GM21528 (cell line): Measurements from ENCODE around the gene CFAP97D2.
A peak's percentile ranks its signal among the peaks of the same experiment; 100 is the strongest.
"Not testable (repeated sequence)": the region's sequence is repeated elsewhere in the genome, so short reads cannot be mapped to it uniquely, and the experiment has no call there.

Experiments used
- ATAC-seq: cut with Tn5 transposase; IDR thresholded peaks from one replicate; pipeline ENCODE4 v1.9.1; 2021; ENCODE audit warnings: mild to moderate bottlenecking, moderate library complexity; ENCODE audit not compliant: unreplicated experiment, low FRiP score

Gene CFAP97D2

GRCh38 chr13:114179087-114179658 is at the start of gene CFAP97D2:
Gene CFAP97D2 (plus strand): TSS chr13:114179257. CDS start chr13:114179331, 74 bp downstream.
- no peak for ATAC-seq

GRCh38 chr13:114129649-114130062 is 49.4 kb upstream of the CFAP97D2 start:
- ATAC-seq, result no peak

- ATAC-seq, result no peak
Observed at GRCh38 chr13:114130131-114130836, 48.8 kb upstream of the CFAP97D2 start.

GRCh38 chr13:114130837-114131582 is 48.0 kb upstream of the CFAP97D2 start:
- peak; percentile 34 for ATAC-seq

GRCh38 chr13:114131583-114132418 is 47.3 kb upstream of the CFAP97D2 start:
- ATAC-seq, result peak; percentile 5

GRCh38 chr13:114132419-114133121 is 46.5 kb upstream of the CFAP97D2 start, which contains the start of gene RASA3:
Gene RASA3 (minus strand): TSS chr13:114132623. CDS start chr13:114132489, 134 bp downstream.
- ATAC-seq, result peak; percentile 66

GRCh38 chr13:114133126-114133525 is 45.9 kb upstream of the CFAP97D2 start:
- ATAC-seq, result not testable (repeated sequence)

GRCh38 chr13:114133552-114133951 is 45.5 kb upstream of the CFAP97D2 start:
- ATAC-seq, result not testable (repeated sequence)

- ATAC-seq, result no peak
Observed at GRCh38 chr13:114134111-114134943, 44.7 kb upstream of the CFAP97D2 start.

- no peak for ATAC-seq
Observed at GRCh38 chr13:114134944-114135610, 44.0 kb upstream of the CFAP97D2 start.

- ATAC-seq, result no peak
Observed at GRCh38 chr13:114135731-114136171, 43.3 kb upstream of the CFAP97D2 start.

GRCh38 chr13:114136576-114136975 is 42.5 kb upstream of the CFAP97D2 start:
- ATAC-seq, result no peak

GRCh38 chr13:114140131-114140905 is 38.7 kb upstream of the CFAP97D2 start:
- no peak for ATAC-seq

GRCh38 chr13:114140906-114141250 is 38.2 kb upstream of the CFAP97D2 start:
- ATAC-seq, result no peak

- ATAC-seq, result no peak
Observed at GRCh38 chr13:114141261-114141996, 37.6 kb upstream of the CFAP97D2 start.

GRCh38 chr13:114142137-114142550 is 36.9 kb upstream of the CFAP97D2 start:
- ATAC-seq, result no peak
